ENCODE results near the gene ZNF385B. TPM values are rescaled to one million over a fixed set of nuclear protein-coding genes. Genes with fewer than 3 reads are reported as not detected.

ZNF385B gene
- total RNA-seq, 1 donor from 2014 or later, result 35.8 TPM

DNA sequence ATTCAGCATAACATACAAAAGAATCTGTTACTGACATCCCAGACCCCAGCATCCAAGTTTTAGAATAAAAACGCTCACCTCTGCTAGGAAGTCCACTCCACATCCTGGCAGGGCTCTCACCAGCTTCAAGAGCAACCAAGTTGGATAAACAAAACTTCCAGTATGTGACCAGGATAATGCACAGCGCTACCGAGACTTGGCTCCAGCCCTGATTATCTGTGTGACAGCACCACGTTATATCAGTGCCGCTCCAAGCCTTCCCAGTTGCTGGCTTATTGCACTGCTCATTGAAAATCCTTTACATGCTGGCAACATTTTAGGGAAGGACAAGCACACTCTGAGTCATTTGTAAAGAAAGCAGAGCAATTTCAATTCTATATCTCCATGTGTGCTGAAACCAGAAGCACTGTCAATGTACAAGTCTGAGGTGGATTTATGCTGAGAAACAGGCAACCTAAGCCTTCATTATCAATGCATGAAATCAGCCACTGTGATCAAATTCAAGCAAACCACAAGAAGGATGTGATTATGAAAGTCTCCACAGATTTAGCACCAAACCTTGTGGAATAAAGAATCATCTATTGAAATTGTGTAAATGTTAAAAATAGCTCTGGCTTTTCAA is 115.7 kb downstream of the ZNF385B start:
- Histone ChIP-seq H3K4me2 (no peak overlapping the region), H3K9me3 (ENCODE audit: low read depth) (no peaks in the 10 kb centered on the region), H3K36me3 (peaks cover 6% of the 10 kb centered on the region), H3K27ac (no peak overlapping the region), H3K9ac (no peak overlapping the region), H3K27me3 (no peaks in the 10 kb centered on the region), H3K4me1 (no peaks in the 10 kb centered on the region), H2AFZ (replicated peaks) (no peak overlapping the region), H3F3A (ENCODE audit: low read depth) (no peaks in the 10 kb centered on the region), H3K79me2 (ENCODE audit: low read depth) (no peaks in the 10 kb centered on the region), H3K4me3 (no peak overlapping the region), H4K20me1 (ENCODE audit: low read depth) (no peaks in the 10 kb centered on the region)
- Mint-ChIP-seq H3K4me3 (no peak overlapping the region), H3K27ac (no peak overlapping the region), H3K4me1 (peaks cover 12% of the 10 kb centered on the region), H3K27me3 (ENCODE audit: insufficient read depth, low read depth) (no peaks in the 10 kb centered on the region), H3K9me3 (no peaks in the 10 kb centered on the region), H3K36me3 (no peaks in the 10 kb centered on the region)
- TF ChIP-seq EZH2 (IDR thresholded peaks at IDR 0.05), result no peak
- no peak for TF ChIP-seq EZH2phosphoT487 (IDR thresholded peaks at IDR 0.05)
- no peak for TF ChIP-seq CTCF (IDR thresholded peaks at IDR 0.05)
- DNase-seq (ENCODE audit: low spot score), result no peak

- Histone ChIP-seq H4K20me1 (ENCODE audit: low read depth) (no peaks in the 10 kb centered on the region), H3F3A (ENCODE audit: low read depth) (no peaks in the 10 kb centered on the region)
Observed at GRCh38 chr2:179744401-179744800, 117.0 kb downstream of the ZNF385B start.

DNA sequence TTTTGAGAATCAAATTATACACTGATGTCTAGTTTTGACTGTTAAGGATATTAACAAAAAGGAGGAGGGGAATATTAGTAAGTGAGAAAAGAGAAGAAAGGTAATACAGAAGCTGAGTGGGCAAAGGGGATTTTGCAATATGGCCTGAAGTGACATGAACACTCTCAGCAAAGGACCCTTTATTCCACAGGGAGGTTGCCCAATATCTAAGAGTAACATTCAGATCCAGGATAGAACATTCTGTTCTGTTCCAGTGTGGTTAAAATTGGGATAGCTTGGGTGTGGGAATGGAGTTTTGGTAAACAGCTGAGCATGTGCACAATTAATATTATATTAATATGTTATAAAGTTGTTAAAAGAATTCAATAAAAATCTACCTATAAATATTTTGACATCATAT is 120.1 kb downstream of the ZNF385B start:
- no peaks in the 10 kb centered on the region for H3F3A ChIP-seq (ENCODE audit: low read depth)
- Mint-ChIP-seq H3K9me3 (no peaks in the 10 kb centered on the region), H3K36me3 (no peaks in the 10 kb centered on the region), H3K27me3 (ENCODE audit: insufficient read depth, low read depth) (no peaks in the 10 kb centered on the region), H3K4me1 (peaks cover 7% of the 10 kb centered on the region), H3K27ac (no peak overlapping the region), H3K4me3 (no peak overlapping the region)
- no peaks in the 10 kb centered on the region for H3K27me3 ChIP-seq
- H3K9ac ChIP-seq, result no peak overlapping the region
- no peaks in the 10 kb centered on the region for H3K36me3 ChIP-seq
- no peak overlapping the region for H3K27ac ChIP-seq
- TF ChIP-seq EZH2 (IDR thresholded peaks at IDR 0.05) (no peak), CTCF (IDR thresholded peaks at IDR 0.05) (no peak), EZH2phosphoT487 (IDR thresholded peaks at IDR 0.05) (no peak)
- H3K4me2 ChIP-seq, result no peak overlapping the region
- no peak for DNase-seq (ENCODE audit: low spot score)
- H3K4me1 ChIP-seq, result no peaks in the 10 kb centered on the region
- no peak overlapping the region for H2AFZ ChIP-seq (replicated peaks)
- H3K4me3 ChIP-seq, result no peak overlapping the region
- H4K20me1 ChIP-seq (ENCODE audit: low read depth), result no peaks in the 10 kb centered on the region
- H3K9me3 ChIP-seq (ENCODE audit: low read depth), result no peaks in the 10 kb centered on the region
- no peaks in the 10 kb centered on the region for H3K79me2 ChIP-seq (ENCODE audit: low read depth)

More at GRCh38 chr2:179744401-179744800, 117.0 kb downstream of the ZNF385B start:
- Mint-ChIP-seq H3K4me3 (no peak overlapping the region), H3K9me3 (no peaks in the 10 kb centered on the region), H3K27me3 (ENCODE audit: insufficient read depth, low read depth) (no peaks in the 10 kb centered on the region), H3K4me1 (peaks cover 7% of the 10 kb centered on the region), H3K36me3 (no peaks in the 10 kb centered on the region), H3K27ac (no peak overlapping the region)
- TF ChIP-seq EZH2phosphoT487 (IDR thresholded peaks at IDR 0.05), result no peak
- TF ChIP-seq CTCF (IDR thresholded peaks at IDR 0.05), result no peak
- TF ChIP-seq EZH2 (IDR thresholded peaks at IDR 0.05), result no peak
- H3K9ac ChIP-seq, result no peak overlapping the region
- no peaks in the 10 kb centered on the region for H3K27me3 ChIP-seq
- H3K4me1 ChIP-seq, result no peaks in the 10 kb centered on the region
- H3K36me3 ChIP-seq, result no peaks in the 10 kb centered on the region
- no peak overlapping the region for H3K4me2 ChIP-seq
- H2AFZ ChIP-seq (replicated peaks), result no peak overlapping the region
- H3K79me2 ChIP-seq (ENCODE audit: low read depth), result no peaks in the 10 kb centered on the region
- no peak for DNase-seq (ENCODE audit: low spot score)
- no peak overlapping the region for H3K27ac ChIP-seq
- H3K4me3 ChIP-seq, result no peak overlapping the region
- H3K9me3 ChIP-seq (ENCODE audit: low read depth), result no peaks in the 10 kb centered on the region

All from neural progenitor cell (in vitro differentiated cells).